Globus pallidus (tissue), 1 donor: ENCODE measurements around the gene EDDM13.
A peak's percentile ranks its signal among the peaks of the same experiment; 100 is the strongest.
"Not testable (repeated sequence)": the region's sequence is repeated elsewhere in the genome, so short reads cannot be mapped to it uniquely, and the experiment has no call there.

Experiments
- DNase-seq: peaks from one replicate; pipeline ENCODE4 v3.0.0-alpha.2; 2015; ENCODE audit warnings: low spot score

EDDM13 gene

GRCh38 chr19:56272161-56272798, at the start of gene EDDM13:
Gene EDDM13, plus strand, starts transcription at chr19:56272748. Its CDS starts 87 bp downstream, at chr19:56272835.
- DNase-seq = no peak

- DNase-seq = no peak
Measured at GRCh38 chr19:56222901-56223300, 49.6 kb upstream of the EDDM13 start.

GRCh38 chr19:56223481-56223880, 49.1 kb upstream of the EDDM13 start:
- DNase-seq = no peak

GRCh38 chr19:56245121-56245740, 27.3 kb upstream of the EDDM13 start:
- no peak for DNase-seq

GRCh38 chr19:56245764-56246163, 26.8 kb upstream of the EDDM13 start:
- DNase-seq = not testable (repeated sequence)

- DNase-seq = not testable (repeated sequence)
Measured at GRCh38 chr19:56248736-56249338, 23.7 kb upstream of the EDDM13 start.

GRCh38 chr19:56252699-56253422, 19.7 kb upstream of the EDDM13 start:
- peak; percentile 11 for DNase-seq

GRCh38 chr19:56253737-56254136, 18.8 kb upstream of the EDDM13 start:
- peak; percentile 45 for DNase-seq

GRCh38 chr19:56258272-56258671, 14.3 kb upstream of the EDDM13 start:
- no peak for DNase-seq

GRCh38 chr19:56261145-56261544, 11.4 kb upstream of the EDDM13 start:
- DNase-seq = no peak

- DNase-seq = not testable (repeated sequence)
Measured at GRCh38 chr19:56261932-56262331, 10.6 kb upstream of the EDDM13 start.

GRCh38 chr19:56263319-56263718, 9.2 kb upstream of the EDDM13 start:
- DNase-seq = no peak

- DNase-seq = no peak
Measured at GRCh38 chr19:56266051-56266450, 6.5 kb upstream of the EDDM13 start.

GRCh38 chr19:56269348-56269747, 3.2 kb upstream of the EDDM13 start:
- no peak for DNase-seq

GRCh38 chr19:56270676-56271075, 1.9 kb upstream of the EDDM13 start:
- DNase-seq = no peak

GRCh38 chr19:56271151-56271550, 1.4 kb upstream of the EDDM13 start:
- no peak for DNase-seq

- no peak for DNase-seq
Measured at GRCh38 chr19:56273563-56274117, 1.1 kb downstream of the EDDM13 start.

GRCh38 chr19:56282809-56283208, 10.3 kb downstream of the EDDM13 start:
- no peak for DNase-seq

GRCh38 chr19:56284746-56285145, 12.2 kb downstream of the EDDM13 start:
- DNase-seq = no peak

GRCh38 chr19:56290104-56290503, 17.6 kb downstream of the EDDM13 start:
- DNase-seq = no peak

GRCh38 chr19:56291867-56292266, 19.3 kb downstream of the EDDM13 start:
- no peak for DNase-seq

GRCh38 chr19:56294549-56294948, 22.0 kb downstream of the EDDM13 start:
- peak; percentile 61 for DNase-seq
